Measurements from ENCODE around the gene SPEM2. TPM values are rescaled to one million over a fixed set of nuclear protein-coding genes. Genes with fewer than 3 reads are reported as not detected.
A peak's percentile ranks its signal among the peaks of the same experiment; 100 is the strongest.

Gene SPEM2
- total RNA-seq, 1 donor from 2014 or later = not detected

DNA sequence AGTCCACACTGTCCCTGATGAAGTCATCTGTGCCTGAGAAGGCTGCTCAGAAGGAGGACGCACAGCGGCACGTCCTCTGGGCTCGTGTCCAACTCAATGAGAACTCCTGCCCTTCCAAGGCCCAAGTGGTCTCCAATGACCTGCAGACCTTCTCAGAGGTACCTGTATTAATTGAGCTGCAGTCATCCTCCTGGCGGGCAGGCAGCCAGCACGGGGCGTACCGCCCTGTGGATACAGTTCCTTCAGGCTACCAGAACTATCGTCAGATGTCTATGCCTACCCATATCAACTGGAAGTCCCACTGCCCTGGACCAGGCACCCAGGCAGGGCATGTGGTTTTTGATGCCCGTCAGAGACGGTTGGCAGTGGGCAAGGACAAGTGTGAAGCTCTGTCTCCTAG is 6.9 kb downstream of the SPEM2 start:
- no peaks in the 10 kb centered on the region for H3K36me3 ChIP-seq
- peaks cover 25% of the 10 kb centered on the region for H3K4me1 ChIP-seq
- H3K27me3 ChIP-seq (ENCODE audit: low read depth) = no peaks in the 10 kb centered on the region
- no peak overlapping the region for H3K27ac ChIP-seq (replicated peaks)
- no peak overlapping the region for H3K4me3 ChIP-seq
- intact Hi-C loops (cut with micrococcal nuclease) = no loop called here
- H3K9me3 ChIP-seq (replicated peaks) = no peaks in the 10 kb centered on the region
- TF ChIP-seq, protein P1, sequence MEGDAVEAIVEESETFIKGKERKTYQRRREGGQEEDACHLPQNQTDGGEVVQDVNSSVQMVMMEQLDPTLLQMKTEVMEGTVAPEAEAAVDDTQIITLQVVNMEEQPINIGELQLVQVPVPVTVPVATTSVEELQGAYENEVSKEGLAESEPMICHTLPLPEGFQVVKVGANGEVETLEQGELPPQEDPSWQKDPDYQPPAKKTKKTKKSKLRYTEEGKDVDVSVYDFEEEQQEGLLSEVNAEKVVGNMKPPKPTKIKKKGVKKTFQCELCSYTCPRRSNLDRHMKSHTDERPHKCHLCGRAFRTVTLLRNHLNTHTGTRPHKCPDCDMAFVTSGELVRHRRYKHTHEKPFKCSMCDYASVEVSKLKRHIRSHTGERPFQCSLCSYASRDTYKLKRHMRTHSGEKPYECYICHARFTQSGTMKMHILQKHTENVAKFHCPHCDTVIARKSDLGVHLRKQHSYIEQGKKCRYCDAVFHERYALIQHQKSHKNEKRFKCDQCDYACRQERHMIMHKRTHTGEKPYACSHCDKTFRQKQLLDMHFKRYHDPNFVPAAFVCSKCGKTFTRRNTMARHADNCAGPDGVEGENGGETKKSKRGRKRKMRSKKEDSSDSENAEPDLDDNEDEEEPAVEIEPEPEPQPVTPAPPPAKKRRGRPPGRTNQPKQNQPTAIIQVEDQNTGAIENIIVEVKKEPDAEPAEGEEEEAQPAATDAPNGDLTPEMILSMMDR (IDR thresholded peaks at IDR 0.05; ENCODE audit: borderline replicate concordance) = no peak
- no peak for DNase-seq

DNA sequence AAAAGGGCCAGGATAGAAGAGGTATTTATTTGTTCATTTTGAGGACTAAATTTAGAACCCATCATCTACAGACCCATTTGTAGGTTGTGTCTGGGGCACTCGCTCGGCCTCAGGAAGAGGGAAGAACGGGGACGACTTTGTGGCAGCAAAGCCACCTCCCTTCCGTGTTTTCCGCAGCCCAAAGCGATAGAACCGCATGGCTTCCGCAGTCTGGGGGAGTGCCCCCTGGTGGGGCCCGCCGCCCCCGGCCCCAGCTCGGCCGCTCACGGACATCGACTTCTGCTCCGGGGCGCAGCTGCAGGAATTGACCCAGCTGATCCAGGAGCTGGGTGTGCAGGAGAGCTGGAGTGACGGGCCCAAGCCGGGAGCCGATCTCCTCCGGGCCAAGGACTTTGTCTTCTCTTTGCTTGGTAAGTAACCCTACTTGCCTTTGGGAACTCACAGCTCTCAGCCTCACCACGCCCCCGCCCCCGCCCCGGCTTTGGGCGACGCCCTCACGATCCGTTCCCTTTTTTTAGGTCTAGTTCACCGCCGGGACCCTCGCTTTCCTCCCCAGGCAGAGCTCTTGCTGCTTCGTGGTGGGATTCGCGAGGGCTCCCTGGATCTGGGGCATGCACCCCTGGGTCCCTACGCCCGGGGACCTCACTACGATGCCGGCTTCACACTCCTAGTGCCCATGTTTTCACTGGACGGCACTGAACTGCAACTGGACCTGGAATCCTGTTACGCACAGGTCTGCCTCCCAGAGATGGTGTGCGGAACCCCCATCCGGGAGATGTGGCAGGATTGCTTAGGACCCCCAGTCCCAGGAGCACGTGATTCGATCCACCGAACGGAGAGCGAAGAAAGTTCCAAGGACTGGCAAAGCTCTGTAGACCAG is 10.5 kb downstream of the SPEM2 start:
- H3K9me3 ChIP-seq (replicated peaks) = no peaks in the 10 kb centered on the region
- H3K27me3 ChIP-seq (ENCODE audit: low read depth) = peaks cover 28% of the 10 kb centered on the region
- H3K27ac ChIP-seq (replicated peaks) = peak overlapping the region; percentile 75
- intact Hi-C loops (cut with micrococcal nuclease) = no loop called here
- TF ChIP-seq, protein P1 (IDR thresholded peaks at IDR 0.05; ENCODE audit: borderline replicate concordance) = no peak
- no peaks in the 10 kb centered on the region for H3K36me3 ChIP-seq
- H3K4me3 ChIP-seq = peak overlapping the region; percentile 69
- DNase-seq = peak; percentile 45
- peaks cover 61% of the 10 kb centered on the region for H3K4me1 ChIP-seq

DNA sequence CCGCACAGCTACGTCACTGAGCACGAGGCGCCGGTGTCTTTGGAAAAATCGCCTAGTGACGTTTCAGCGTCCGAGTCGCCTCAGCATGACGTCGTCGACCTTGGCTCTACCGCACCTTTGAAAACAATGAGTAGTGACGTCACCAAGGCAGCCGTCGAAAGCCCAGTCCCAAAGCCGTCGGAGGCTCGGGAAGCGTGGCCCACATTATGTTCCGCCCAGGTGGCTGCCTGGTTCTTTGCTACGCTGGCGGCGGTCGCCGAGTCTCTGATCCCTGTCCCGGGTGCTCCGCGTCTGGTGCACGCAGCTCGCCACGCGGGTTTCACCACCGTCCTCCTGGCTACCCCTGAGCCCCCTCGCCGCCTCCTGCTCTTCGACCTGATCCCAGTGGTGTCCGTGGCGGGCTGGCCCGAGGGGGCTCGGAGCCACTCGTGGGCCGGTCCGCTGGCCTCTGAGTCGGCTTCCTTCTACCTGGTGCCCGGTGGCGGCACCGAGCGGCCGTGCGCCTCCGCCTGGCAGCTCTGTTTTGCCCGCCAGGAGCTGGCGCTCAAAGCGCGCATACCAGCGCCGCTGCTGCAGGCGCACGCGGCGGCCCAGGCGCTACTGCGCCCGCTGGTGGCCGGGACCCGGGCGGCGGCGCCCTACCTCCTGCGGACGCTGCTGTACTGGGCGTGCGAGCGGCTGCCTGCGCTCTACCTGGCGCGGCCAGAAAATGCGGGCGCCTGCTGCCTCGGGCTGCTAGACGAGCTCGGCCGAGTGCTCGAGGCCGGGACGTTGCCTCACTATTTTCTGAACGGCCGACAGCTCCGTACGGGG is 11.3 kb downstream of the SPEM2 start:
- Histone ChIP-seq H3K27ac (replicated peaks) (peak overlapping the region; percentile 75), H3K4me3 (peak overlapping the region; percentile 69), H3K9me3 (replicated peaks) (no peaks in the 10 kb centered on the region), H3K4me1 (peaks cover 64% of the 10 kb centered on the region), H3K27me3 (ENCODE audit: low read depth) (peaks cover 28% of the 10 kb centered on the region), H3K36me3 (no peaks in the 10 kb centered on the region)
- peak; percentile 80 for DNase-seq
- intact Hi-C loops (cut with micrococcal nuclease) = no loop called here
- TF ChIP-seq, protein P1 (IDR thresholded peaks at IDR 0.05; ENCODE audit: borderline replicate concordance) = peak; percentile 91

DNA sequence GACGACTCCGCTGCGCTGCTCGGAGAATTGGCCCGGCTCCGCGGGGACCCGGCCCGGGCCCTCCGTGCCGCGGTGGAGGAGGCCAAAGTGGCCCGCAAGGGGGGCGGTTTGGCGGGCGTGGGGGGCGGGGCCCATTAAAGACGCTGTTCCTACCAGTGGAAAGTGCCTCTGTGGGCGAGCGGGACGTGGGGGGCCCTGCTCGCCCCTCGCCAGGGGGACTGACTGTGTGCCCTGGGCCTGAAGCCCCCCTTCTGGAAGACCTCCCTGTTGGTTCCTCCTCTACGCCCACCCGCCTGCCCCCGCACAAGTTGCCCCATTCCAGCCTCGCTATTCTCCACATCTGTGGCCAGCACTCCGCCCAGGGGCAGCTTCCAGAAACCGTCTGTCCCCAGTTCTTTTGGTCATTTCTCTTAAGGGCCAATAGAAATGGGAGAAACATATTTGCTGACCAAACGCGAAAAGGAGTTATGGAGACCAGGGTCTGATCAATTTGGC is 12.0 kb downstream of the SPEM2 start:
- H3K36me3 ChIP-seq = no peaks in the 10 kb centered on the region
- H3K27ac ChIP-seq (replicated peaks) = peak overlapping the region; percentile 75
- TF ChIP-seq, protein P1 (IDR thresholded peaks at IDR 0.05; ENCODE audit: borderline replicate concordance) = no peak
- intact Hi-C loops (cut with micrococcal nuclease) = no loop called here
- peaks cover 28% of the 10 kb centered on the region for H3K27me3 ChIP-seq (ENCODE audit: low read depth)
- H3K4me1 ChIP-seq = peaks cover 64% of the 10 kb centered on the region
- no peak for DNase-seq
- no peaks in the 10 kb centered on the region for H3K9me3 ChIP-seq (replicated peaks)
- H3K4me3 ChIP-seq = peak overlapping the region; percentile 69

DNA sequence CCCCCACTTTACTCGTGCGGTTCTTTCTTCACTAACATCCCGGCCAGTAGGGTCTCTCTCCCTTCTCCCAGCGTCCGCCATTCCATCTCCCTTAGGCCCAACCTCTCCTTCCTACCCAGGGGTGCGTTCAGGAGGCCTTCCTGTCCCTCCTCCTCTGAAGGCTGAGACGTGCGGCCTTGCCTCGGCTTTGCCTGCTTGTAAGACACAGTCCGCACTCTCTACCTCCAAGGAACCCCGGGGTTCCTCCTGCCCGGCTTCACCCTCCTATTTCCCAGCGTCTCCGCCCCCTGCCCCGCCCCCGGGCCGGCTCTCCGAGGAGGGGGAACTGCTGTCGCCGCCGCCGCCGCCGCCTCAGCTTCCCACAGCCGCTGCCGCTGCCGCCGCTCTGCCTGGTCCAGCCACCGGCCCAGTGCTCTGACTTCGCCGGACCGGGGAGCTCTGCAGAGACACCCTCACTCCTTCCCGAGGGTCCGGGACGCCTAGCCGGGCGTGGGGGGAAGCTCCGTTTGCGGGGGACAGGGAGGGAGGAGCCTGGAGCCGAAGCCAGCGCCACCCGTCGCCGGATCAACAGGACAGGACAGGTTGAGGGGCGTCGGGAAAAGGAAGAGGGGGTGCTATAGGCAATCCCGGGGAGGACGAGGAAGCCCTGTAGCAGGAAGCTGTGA is 12.7 kb downstream of the SPEM2 start:
- no peaks in the 10 kb centered on the region for H3K36me3 ChIP-seq
- TF ChIP-seq, protein P1 (IDR thresholded peaks at IDR 0.05; ENCODE audit: borderline replicate concordance) = no peak
- no peaks in the 10 kb centered on the region for H3K9me3 ChIP-seq (replicated peaks)
- intact Hi-C loops (cut with micrococcal nuclease) = no loop called here
- peaks cover 64% of the 10 kb centered on the region for H3K4me1 ChIP-seq
- peak overlapping the region; percentile 69 for H3K4me3 ChIP-seq
- DNase-seq = peak; percentile 78
- peak overlapping the region; percentile 75 for H3K27ac ChIP-seq (replicated peaks)
- H3K27me3 ChIP-seq (ENCODE audit: low read depth) = peaks cover 28% of the 10 kb centered on the region

Data from left ventricle myocardium inferior (tissue), 1 donor.